ENCODE measurements around the gene MORN1. TPM values are rescaled to one million over a fixed set of nuclear protein-coding genes. Genes with fewer than 3 reads are reported as not detected.

MORN1 gene
- total and polyA plus RNA-seq, 2 of the 8 experiments (the other 6 are each of a cell fraction or from before 2014, with no cell fraction given) = 5.0 to 9.1 TPM

DNA sequence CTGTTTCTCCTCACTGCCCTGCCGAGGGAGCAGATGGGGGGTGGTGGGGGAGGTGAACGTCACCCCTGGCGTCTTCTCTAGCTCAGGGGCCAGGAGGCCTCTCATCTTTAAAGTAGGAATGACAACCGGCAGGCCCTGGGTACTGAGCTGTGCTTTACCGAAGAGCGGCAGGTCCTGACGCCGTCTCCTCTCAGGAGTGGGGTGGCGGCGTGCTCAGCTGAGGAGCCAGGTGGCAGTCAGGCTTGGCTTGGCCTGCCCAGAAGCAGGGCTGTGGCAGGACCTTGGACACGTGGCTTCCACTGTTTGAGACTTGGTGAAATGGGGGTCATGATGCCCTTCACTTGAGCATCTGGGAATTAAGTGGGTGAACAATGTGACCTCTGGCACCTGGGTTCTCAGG, 3.4 kb upstream of the MORN1 start (continued):
- TF ChIP-seq E2F6 (IDR thresholded peaks at IDR 0.05) = no peak
- no peak for TF ChIP-seq SRF (IDR thresholded peaks at IDR 0.05; ENCODE audit: low read depth, low read length)

All from H1 (cell line).